ENCODE measurements around the gene PCDH7.
A peak's percentile ranks its signal among the peaks of the same experiment; 100 is the strongest.

PCDH7 gene

GRCh38 chr4:30721185-30722091, 1.3 kb downstream of the PCDH7 start:
- no peaks in the 10 kb centered on the region for H3K9me3 ChIP-seq (ENCODE audit: control extremely low read depth in 1 of 5, control insufficient read depth in 4 of 5, insufficient read depth in 2 of 5, low read depth in 1 of 5, low read length in 4 of 5)
- peaks cover 0 to 59% (median 51%) of the 10 kb centered on the region in 4 experiments for H3K4me1 ChIP-seq (ENCODE audit: control extremely low read depth in 1 of 4, control insufficient read depth in 4 of 4, insufficient read depth in 4 of 4, low read length in 3 of 4)
- DNase-seq: peak; percentile 29 to 60 (median 54)
- no peaks in the 10 kb centered on the region for H3K36me3 ChIP-seq (ENCODE audit: control insufficient read depth in 4 of 4, insufficient read depth in 4 of 4, low read length in 3 of 4)
- H3K4me3 ChIP-seq (ENCODE audit: control insufficient read depth in 1 of 7, extremely low read depth in 1 of 7, insufficient read depth in 4 of 7, low read depth in 2 of 7, low read length in 6 of 7): peak overlapping the region in 6 of 7 experiments; percentile 14 to 71 (median 66)
- ChIA-PET POLR2A (no interaction called here), CTCF (interaction anchor here (1.4 to 1.8 kb wide), 3 partner anchors 8 to 36 kb away, joined by 5 to 11 read pairs (median 6); no protein-coding TSS in a partner anchor)
- H3K27ac ChIP-seq (ENCODE audit: insufficient read depth in 1 of 2, low read depth in 1 of 2, low read length in 2 of 2, poor library complexity in 1 of 2, severe bottlenecking in 2 of 2): no peak overlapping the region
- under 1% methylated on average over 88 of the region's 95 CpGs for WGBS (ENCODE audit: insufficient coverage)
- peaks cover 16 to 86% (median 44%) of the 10 kb centered on the region in 5 experiments for H3K27me3 ChIP-seq (replicated peaks in 2 of 5; ENCODE audit: control insufficient read depth in 4 of 5, insufficient read depth in 5 of 5, low read length in 4 of 5)

- Histone ChIP-seq H3K9me3 (ENCODE audit: control extremely low read depth in 1 of 5, control insufficient read depth in 4 of 5, insufficient read depth in 2 of 5, low read depth in 1 of 5, low read length in 4 of 5) (no peaks in the 10 kb centered on the region), H3K36me3 (ENCODE audit: control insufficient read depth in 4 of 4, insufficient read depth in 4 of 4, low read length in 3 of 4) (no peaks in the 10 kb centered on the region), H3K4me1 (ENCODE audit: control extremely low read depth in 1 of 4, control insufficient read depth in 4 of 4, insufficient read depth in 4 of 4, low read length in 3 of 4) (peaks cover 0 to 55% (median 49%) of the 10 kb centered on the region in 4 experiments), H3K4me3 (ENCODE audit: control insufficient read depth in 1 of 7, extremely low read depth in 1 of 7, insufficient read depth in 4 of 7, low read depth in 2 of 7, low read length in 6 of 7) (peak overlapping the region in 5 of 7 experiments; percentile 14 to 63 (median 62)), H3K27me3 (replicated peaks in 2 of 5; ENCODE audit: control insufficient read depth in 4 of 5, insufficient read depth in 5 of 5, low read length in 4 of 5) (peaks cover 16 to 91% (median 44%) of the 10 kb centered on the region in 5 experiments), H3K27ac (ENCODE audit: insufficient read depth in 1 of 2, low read depth in 1 of 2, low read length in 2 of 2, poor library complexity in 1 of 2, severe bottlenecking in 2 of 2) (no peak overlapping the region)
- no peak for DNase-seq
- CTCF ChIA-PET: interaction anchor here (1.4 to 1.8 kb wide), 3 partner anchors 9 to 35 kb away, joined by 5 to 11 read pairs (median 6); no protein-coding TSS in a partner anchor
- 2% methylated on average over 39 of the region's 39 CpGs for WGBS (ENCODE audit: insufficient coverage)
- POLR2A ChIA-PET: no interaction called here
These were observed 1.9 kb downstream of the PCDH7 start for GRCh38 chr4:30722092-30722358.

GRCh38 chr4:30722359-30723200, 2.4 kb downstream of the PCDH7 start:
- Histone ChIP-seq H3K27ac (ENCODE audit: insufficient read depth in 1 of 2, low read depth in 1 of 2, low read length in 2 of 2, poor library complexity in 1 of 2, severe bottlenecking in 2 of 2) (no peak overlapping the region), H3K27me3 (replicated peaks in 2 of 5; ENCODE audit: control insufficient read depth in 4 of 5, insufficient read depth in 5 of 5, low read length in 4 of 5) (peaks cover 19 to 93% (median 46%) of the 10 kb centered on the region in 5 experiments), H3K36me3 (ENCODE audit: control insufficient read depth in 4 of 4, insufficient read depth in 4 of 4, low read length in 3 of 4) (no peaks in the 10 kb centered on the region), H3K4me3 (ENCODE audit: control insufficient read depth in 1 of 7, extremely low read depth in 1 of 7, insufficient read depth in 4 of 7, low read depth in 2 of 7, low read length in 6 of 7) (peak overlapping the region in 5 of 7 experiments; percentile 14 to 63 (median 62)), H3K4me1 (ENCODE audit: control extremely low read depth in 1 of 4, control insufficient read depth in 4 of 4, insufficient read depth in 4 of 4, low read length in 3 of 4) (peaks cover 0 to 51% (median 43%) of the 10 kb centered on the region in 4 experiments), H3K9me3 (ENCODE audit: control extremely low read depth in 1 of 5, control insufficient read depth in 4 of 5, insufficient read depth in 2 of 5, low read depth in 1 of 5, low read length in 4 of 5) (no peaks in the 10 kb centered on the region)
- WGBS (ENCODE audit: insufficient coverage): 6% methylated on average over 76 of the region's 77 CpGs
- peak in 1 of 3 donors; percentile 10 for DNase-seq
- ChIA-PET CTCF (interaction anchor here (1.4 to 1.8 kb wide), 3 partner anchors 9 to 35 kb away, joined by 5 to 11 read pairs (median 6); no protein-coding TSS in a partner anchor), POLR2A (no interaction called here)

- no peak for DNase-seq
- H3K27ac ChIP-seq (ENCODE audit: insufficient read depth in 1 of 2, low read depth in 1 of 2, low read length in 2 of 2, poor library complexity in 1 of 2, severe bottlenecking in 2 of 2): no peak overlapping the region
These were observed 3.2 kb downstream of the PCDH7 start for GRCh38 chr4:30723201-30723955.

GRCh38 chr4:30724247-30724646, 4.1 kb downstream of the PCDH7 start:
- ChIA-PET POLR2A (no interaction called here), CTCF (no interaction called here)
- no peak for DNase-seq
- Histone ChIP-seq H3K27me3 (replicated peaks in 2 of 5; ENCODE audit: control insufficient read depth in 4 of 5, insufficient read depth in 5 of 5, low read length in 4 of 5) (peaks cover 19 to 82% (median 37%) of the 10 kb centered on the region in 5 experiments), H3K4me3 (ENCODE audit: control insufficient read depth in 1 of 7, extremely low read depth in 1 of 7, insufficient read depth in 4 of 7, low read depth in 2 of 7, low read length in 6 of 7) (no peak overlapping the region), H3K36me3 (ENCODE audit: control insufficient read depth in 4 of 4, insufficient read depth in 4 of 4, low read length in 3 of 4) (no peaks in the 10 kb centered on the region), H3K9me3 (ENCODE audit: control extremely low read depth in 1 of 5, control insufficient read depth in 4 of 5, insufficient read depth in 2 of 5, low read depth in 1 of 5, low read length in 4 of 5) (no peaks in the 10 kb centered on the region), H3K27ac (ENCODE audit: insufficient read depth in 1 of 2, low read depth in 1 of 2, low read length in 2 of 2, poor library complexity in 1 of 2, severe bottlenecking in 2 of 2) (no peak overlapping the region), H3K4me1 (ENCODE audit: control extremely low read depth in 1 of 4, control insufficient read depth in 4 of 4, insufficient read depth in 4 of 4, low read length in 3 of 4) (peaks cover 0 to 34% (median 30%) of the 10 kb centered on the region in 4 experiments)
- 100% methylated on average over 3 of the region's 4 CpGs for WGBS (ENCODE audit: insufficient coverage)

More at GRCh38 chr4:30723201-30723955, 3.2 kb downstream of the PCDH7 start:
- Histone ChIP-seq H3K27me3 (replicated peaks in 2 of 5; ENCODE audit: control insufficient read depth in 4 of 5, insufficient read depth in 5 of 5, low read length in 4 of 5) (peaks cover 19 to 87% (median 42%) of the 10 kb centered on the region in 5 experiments), H3K4me3 (ENCODE audit: control insufficient read depth in 1 of 7, extremely low read depth in 1 of 7, insufficient read depth in 4 of 7, low read depth in 2 of 7, low read length in 6 of 7) (no peak overlapping the region), H3K9me3 (ENCODE audit: control extremely low read depth in 1 of 5, control insufficient read depth in 4 of 5, insufficient read depth in 2 of 5, low read depth in 1 of 5, low read length in 4 of 5) (no peaks in the 10 kb centered on the region), H3K4me1 (ENCODE audit: control extremely low read depth in 1 of 4, control insufficient read depth in 4 of 4, insufficient read depth in 4 of 4, low read length in 3 of 4) (peaks cover 0 to 43% (median 36%) of the 10 kb centered on the region in 4 experiments), H3K36me3 (ENCODE audit: control insufficient read depth in 4 of 4, insufficient read depth in 4 of 4, low read length in 3 of 4) (no peaks in the 10 kb centered on the region)
- WGBS (ENCODE audit: insufficient coverage): 41% methylated on average over 13 of the region's 15 CpGs
- POLR2A ChIA-PET: no interaction called here
- CTCF ChIA-PET: no interaction called here

GRCh38 chr4:30725562-30725961, 5.4 kb downstream of the PCDH7 start:
- no CpG with 5 or more reads among the region's 2 CpGs for WGBS (ENCODE audit: insufficient coverage)
- POLR2A ChIA-PET: no interaction called here
- peaks cover 0 to 21% (median 18%) of the 10 kb centered on the region in 4 experiments for H3K4me1 ChIP-seq (ENCODE audit: control extremely low read depth in 1 of 4, control insufficient read depth in 4 of 4, insufficient read depth in 4 of 4, low read length in 3 of 4)
- H3K36me3 ChIP-seq (ENCODE audit: control insufficient read depth in 4 of 4, insufficient read depth in 4 of 4, low read length in 3 of 4): no peaks in the 10 kb centered on the region
- no peak for DNase-seq
- no peak overlapping the region for H3K4me3 ChIP-seq (ENCODE audit: control insufficient read depth in 1 of 7, extremely low read depth in 1 of 7, insufficient read depth in 4 of 7, low read depth in 2 of 7, low read length in 6 of 7)
- CTCF ChIA-PET: interaction anchor here (1.0 kb wide), 1 partner anchor 35 kb away, joined by 3 read pairs; no protein-coding TSS in a partner anchor
- peaks cover 19 to 71% (median 29%) of the 10 kb centered on the region in 5 experiments for H3K27me3 ChIP-seq (replicated peaks in 2 of 5; ENCODE audit: control insufficient read depth in 4 of 5, insufficient read depth in 5 of 5, low read length in 4 of 5)
- no peak overlapping the region for H3K27ac ChIP-seq (ENCODE audit: insufficient read depth in 1 of 2, low read depth in 1 of 2, low read length in 2 of 2, poor library complexity in 1 of 2, severe bottlenecking in 2 of 2)
- H3K9me3 ChIP-seq (ENCODE audit: control extremely low read depth in 1 of 5, control insufficient read depth in 4 of 5, insufficient read depth in 2 of 5, low read depth in 1 of 5, low read length in 4 of 5): peaks cover 0 to 1% (median 0%) of the 10 kb centered on the region in 5 experiments
